IPS DF 4.7 (cell line): ENCODE measurements around the gene CTDP1.
"Not testable (repeated sequence)": the region's sequence is repeated elsewhere in the genome, so short reads cannot be mapped to it uniquely, and the experiment has no call there.

Experiments used
- DNase-seq: peaks from one replicate; pipeline ENCODE4 v3.0.0-alpha.2; 2013; ENCODE audit warnings: low spot score; ENCODE audit errors: extremely low read depth

The CTDP1 gene

GRCh38 chr18:79740521-79741361 is 61.1 kb downstream of the CTDP1 start:
- DNase-seq, result no peak

GRCh38 chr18:79741362-79741700 is 61.7 kb downstream of the CTDP1 start:
- DNase-seq, result no peak

- no peak for DNase-seq
Observed at GRCh38 chr18:79742076-79742475, 62.5 kb downstream of the CTDP1 start.

- DNase-seq, result no peak
Observed at GRCh38 chr18:79744625-79745024, 65.0 kb downstream of the CTDP1 start.

GRCh38 chr18:79746730-79747129 is 67.1 kb downstream of the CTDP1 start:
- DNase-seq, result no peak

- no peak for DNase-seq
Observed at GRCh38 chr18:79747156-79747845, 67.7 kb downstream of the CTDP1 start.

- no peak for DNase-seq
Observed at GRCh38 chr18:79748321-79749180, 68.9 kb downstream of the CTDP1 start.

GRCh38 chr18:79749251-79750191 is 69.9 kb downstream of the CTDP1 start:
- no peak for DNase-seq

- DNase-seq, result no peak
Observed at GRCh38 chr18:79750980-79751571, 71.5 kb downstream of the CTDP1 start.

GRCh38 chr18:79751918-79752578 is 72.4 kb downstream of the CTDP1 start:
- not testable (repeated sequence) for DNase-seq

GRCh38 chr18:79752946-79753345 is 73.3 kb downstream of the CTDP1 start:
- not testable (repeated sequence) for DNase-seq

GRCh38 chr18:79753391-79753851 is 73.8 kb downstream of the CTDP1 start:
- DNase-seq, result no peak

- DNase-seq, result no peak
Observed at GRCh38 chr18:79754022-79754761, 74.6 kb downstream of the CTDP1 start.

- no peak for DNase-seq
Observed at GRCh38 chr18:79754831-79755351, 75.3 kb downstream of the CTDP1 start.

- DNase-seq, result no peak
Observed at GRCh38 chr18:79755496-79756142, 76.0 kb downstream of the CTDP1 start.

- DNase-seq, result no peak
Observed at GRCh38 chr18:79756143-79756500, 76.5 kb downstream of the CTDP1 start.

- no peak for DNase-seq
Observed at GRCh38 chr18:79756826-79757225, 77.2 kb downstream of the CTDP1 start.

GRCh38 chr18:79760348-79760747 is 80.7 kb downstream of the CTDP1 start:
- no peak for DNase-seq
